Chondrocyte (in vitro differentiated cells): ENCODE measurements around the gene NSMF. TPM values are rescaled to one million over a fixed set of nuclear protein-coding genes. Genes with fewer than 3 reads are reported as not detected.

ENCODE experiments used
- DNase-seq: peaks from one replicate; pipeline ENCODE4 v3.0.0; 2021; ENCODE audit warnings: mixed read lengths, low spot score
- H3K27ac Mint-ChIP-seq: one replicate; pipeline ENCODE4 v1.8.0; 2021; ENCODE audit warnings: mild to moderate bottlenecking, moderate library complexity, mixed read lengths; ENCODE audit not compliant: unreplicated experiment
- H3K27me3 Mint-ChIP-seq: 2 replicates; pipeline ENCODE4 v1.8.0; 2021; ENCODE audit warnings: low read depth, mixed read lengths
- H3K36me3 Mint-ChIP-seq: 2 replicates; pipeline ENCODE4 v1.8.0; 2021; ENCODE audit warnings: low read depth, mixed read lengths
- H3K4me1 Mint-ChIP-seq: 2 replicates; pipeline ENCODE4 v1.8.0; 2021; ENCODE audit warnings: low read depth, mild to moderate bottlenecking, mixed read lengths
- H3K4me3 Mint-ChIP-seq: one replicate; pipeline ENCODE4 v1.8.0; 2021; ENCODE audit warnings: mild to moderate bottlenecking, moderate library complexity, mixed read lengths; ENCODE audit not compliant: unreplicated experiment
- H3K9me3 Mint-ChIP-seq: 2 replicates; pipeline ENCODE4 v1.8.0; 2021; ENCODE audit warnings: low read depth, mixed read lengths
- long read RNA-seq: library from polyadenylated mRNA; stranded (forward); transcript quantifications from one replicate; pipeline ENCODE4 v2.0.0, GENCODE V29; 2021
- total RNA-seq: library from RNA; stranded (reverse); gene quantifications from 3 replicates; pipeline ENCODE4 v1.2.1, GENCODE V29; 2021
- TF ChIP-seq, protein P1 (sequence below): fragments of 200-600 bp; sonication (generic); IDR thresholded peaks from 2 replicates; pipeline ENCODE4 v1.5.0; 2021; ENCODE audit warnings: antibody characterized with exemption, mild to moderate bottlenecking, moderate library complexity

NSMF gene, protein sequence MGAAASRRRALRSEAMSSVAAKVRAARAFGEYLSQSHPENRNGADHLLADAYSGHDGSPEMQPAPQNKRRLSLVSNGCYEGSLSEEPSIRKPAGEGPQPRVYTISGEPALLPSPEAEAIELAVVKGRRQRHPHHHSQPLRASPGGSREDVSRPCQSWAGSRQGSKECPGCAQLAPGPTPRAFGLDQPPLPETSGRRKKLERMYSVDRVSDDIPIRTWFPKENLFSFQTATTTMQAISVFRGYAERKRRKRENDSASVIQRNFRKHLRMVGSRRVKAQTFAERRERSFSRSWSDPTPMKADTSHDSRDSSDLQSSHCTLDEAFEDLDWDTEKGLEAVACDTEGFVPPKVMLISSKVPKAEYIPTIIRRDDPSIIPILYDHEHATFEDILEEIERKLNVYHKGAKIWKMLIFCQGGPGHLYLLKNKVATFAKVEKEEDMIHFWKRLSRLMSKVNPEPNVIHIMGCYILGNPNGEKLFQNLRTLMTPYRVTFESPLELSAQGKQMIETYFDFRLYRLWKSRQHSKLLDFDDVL
- total RNA-seq: 81.5 to 86.8 TPM (median 86.1 TPM) in 3 replicates
- long read RNA-seq, transcript NSMF-201 (15 exons, 2,981 nt): major isoform, 36 of 92 reads
- long read RNA-seq, transcript NSMF-205 (14 exons, 3,571 nt): minor isoform, 18 of 92 reads
- long read RNA-seq, partial matches to known transcripts: 7 of 92 reads
- long read RNA-seq, other reads (novel, unspliced or antisense): 31 of 92 reads

DNA sequence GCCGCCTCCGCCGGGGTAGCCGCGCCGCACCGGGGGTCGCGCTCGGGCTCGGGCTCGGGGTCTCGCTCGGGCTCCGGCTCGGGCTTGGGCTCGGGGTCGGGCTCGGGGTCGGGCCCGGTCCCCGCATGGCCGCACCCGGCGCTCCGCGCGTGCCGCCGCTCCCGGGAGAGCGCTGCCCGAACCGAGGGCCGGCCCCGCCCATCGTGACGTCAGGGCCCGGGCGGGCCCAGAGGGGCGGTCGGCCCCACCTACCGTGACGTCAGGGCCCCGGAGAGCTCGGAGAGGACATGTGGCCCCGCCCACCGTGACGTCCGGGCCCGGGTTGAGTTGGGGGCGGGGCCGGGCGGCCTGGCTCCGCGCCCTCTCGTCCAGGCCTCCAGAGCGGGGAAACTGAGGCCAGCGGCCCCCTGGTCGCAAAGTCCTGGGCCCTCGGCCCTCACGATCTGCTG, at the start of gene NSMF:
Gene NSMF (minus strand): TSS at position 183 of the 449 bp plus-strand sequence. CDS start 232 bp downstream, outside the sequence.
- peaks cover 36% of the 10 kb centered on the region for H3K4me1 Mint-ChIP-seq
- no peaks in the 10 kb centered on the region for H3K27me3 Mint-ChIP-seq
- H3K27ac Mint-ChIP-seq: no peak within 1 kb of the TSS
- peak within 1 kb of the TSS; percentile 59 for H3K4me3 Mint-ChIP-seq
- peak; percentile 97 for DNase-seq
- TF ChIP-seq, protein P1, sequence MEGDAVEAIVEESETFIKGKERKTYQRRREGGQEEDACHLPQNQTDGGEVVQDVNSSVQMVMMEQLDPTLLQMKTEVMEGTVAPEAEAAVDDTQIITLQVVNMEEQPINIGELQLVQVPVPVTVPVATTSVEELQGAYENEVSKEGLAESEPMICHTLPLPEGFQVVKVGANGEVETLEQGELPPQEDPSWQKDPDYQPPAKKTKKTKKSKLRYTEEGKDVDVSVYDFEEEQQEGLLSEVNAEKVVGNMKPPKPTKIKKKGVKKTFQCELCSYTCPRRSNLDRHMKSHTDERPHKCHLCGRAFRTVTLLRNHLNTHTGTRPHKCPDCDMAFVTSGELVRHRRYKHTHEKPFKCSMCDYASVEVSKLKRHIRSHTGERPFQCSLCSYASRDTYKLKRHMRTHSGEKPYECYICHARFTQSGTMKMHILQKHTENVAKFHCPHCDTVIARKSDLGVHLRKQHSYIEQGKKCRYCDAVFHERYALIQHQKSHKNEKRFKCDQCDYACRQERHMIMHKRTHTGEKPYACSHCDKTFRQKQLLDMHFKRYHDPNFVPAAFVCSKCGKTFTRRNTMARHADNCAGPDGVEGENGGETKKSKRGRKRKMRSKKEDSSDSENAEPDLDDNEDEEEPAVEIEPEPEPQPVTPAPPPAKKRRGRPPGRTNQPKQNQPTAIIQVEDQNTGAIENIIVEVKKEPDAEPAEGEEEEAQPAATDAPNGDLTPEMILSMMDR: no peak
- H3K36me3 Mint-ChIP-seq: peaks cover 3% of the 10 kb centered on the region
- H3K9me3 Mint-ChIP-seq: no peaks in the 10 kb centered on the region

DNA sequence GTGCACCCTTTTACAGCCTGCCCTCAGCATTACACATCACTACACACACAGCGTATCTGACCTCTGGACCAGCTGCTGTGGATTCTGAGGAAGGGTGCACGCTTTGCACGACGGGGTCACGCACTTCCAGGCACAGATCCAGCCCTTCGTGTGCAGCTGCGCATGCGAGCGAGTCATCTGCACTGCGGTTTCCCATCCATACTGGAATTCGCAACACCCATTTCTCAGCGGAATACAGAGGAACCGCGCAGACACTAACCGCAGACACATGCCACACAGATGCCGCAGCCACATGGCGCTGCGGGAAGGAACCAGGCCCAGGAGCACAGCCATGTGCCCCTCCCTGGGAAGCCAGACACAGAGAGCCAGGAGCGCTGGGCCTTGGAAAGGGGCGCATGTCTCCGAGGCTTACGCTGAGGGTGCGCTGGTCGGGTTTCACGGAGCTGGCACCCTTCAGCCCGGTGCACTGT, 47.6 kb upstream of the NSMF start:
- H3K4me1 Mint-ChIP-seq: peaks cover 6% of the 10 kb centered on the region
- H3K36me3 Mint-ChIP-seq: peaks cover 8% of the 10 kb centered on the region
- no peak overlapping the region for H3K4me3 Mint-ChIP-seq
- H3K27me3 Mint-ChIP-seq: no peaks in the 10 kb centered on the region
- H3K27ac Mint-ChIP-seq: no peak overlapping the region
- DNase-seq: no peak
- H3K9me3 Mint-ChIP-seq: peaks cover 8% of the 10 kb centered on the region
- TF ChIP-seq, protein P1: no peak

DNA sequence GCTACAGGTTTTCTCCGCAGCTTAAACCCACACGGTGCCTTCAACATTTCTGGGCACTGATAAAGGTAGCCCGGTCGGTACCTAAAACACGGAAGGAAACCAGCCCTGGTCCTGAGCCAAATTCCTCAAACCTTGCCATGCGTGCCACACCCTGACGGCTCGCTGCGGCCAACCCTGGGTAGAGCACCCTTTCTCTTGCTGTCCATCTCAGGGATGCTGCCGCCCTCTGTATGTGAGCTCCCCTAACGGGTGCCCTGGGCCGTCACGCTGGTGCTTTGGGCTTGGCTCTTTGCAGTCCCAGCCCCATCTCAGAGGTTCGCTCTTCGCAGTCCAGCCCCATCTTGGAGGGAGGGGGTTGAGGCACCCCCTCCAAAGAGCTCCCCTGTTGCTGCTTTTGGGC, 47.1 kb upstream of the NSMF start:
- H3K27ac Mint-ChIP-seq: no peak overlapping the region
- peaks cover 8% of the 10 kb centered on the region for H3K9me3 Mint-ChIP-seq
- peaks cover 6% of the 10 kb centered on the region for H3K4me1 Mint-ChIP-seq
- no peaks in the 10 kb centered on the region for H3K27me3 Mint-ChIP-seq
- TF ChIP-seq, protein P1: no peak
- H3K4me3 Mint-ChIP-seq: no peak overlapping the region
- H3K36me3 Mint-ChIP-seq: peaks cover 8% of the 10 kb centered on the region
- no peak for DNase-seq

DNA sequence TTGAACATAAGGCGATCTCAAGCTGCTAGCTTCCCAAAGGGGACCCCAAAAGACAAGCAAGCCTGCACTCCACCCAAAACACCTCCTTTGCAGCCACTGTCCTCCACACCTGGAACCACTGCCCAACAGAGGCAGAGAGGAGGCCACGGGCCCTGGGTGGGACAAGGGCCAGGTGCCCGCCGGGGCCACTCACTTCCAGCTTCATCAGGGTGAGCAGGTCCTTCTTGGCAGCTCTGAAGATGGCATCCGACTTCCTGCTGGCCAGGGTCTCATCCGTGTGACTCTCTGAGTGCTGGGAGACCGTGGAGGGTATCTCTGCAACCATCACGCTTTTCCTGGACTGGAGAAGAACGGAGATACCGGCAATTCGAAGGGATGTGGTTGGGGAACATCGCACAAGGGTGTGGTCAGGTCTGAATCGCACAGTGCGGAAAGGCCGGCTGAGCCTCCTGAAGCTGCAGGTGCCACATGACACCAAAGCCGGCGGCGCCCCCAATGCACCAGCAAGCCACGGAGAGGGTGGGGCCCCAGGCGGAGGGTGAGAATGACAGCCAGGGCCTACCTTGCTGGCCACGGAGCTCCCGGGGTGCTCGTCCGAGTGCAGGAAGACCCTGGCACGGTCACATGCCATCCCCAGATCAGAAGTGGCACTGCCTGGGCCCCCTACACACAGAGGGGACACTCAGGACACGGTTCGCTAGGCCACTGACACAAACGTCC, 46.4 kb upstream of the NSMF start:
- H3K9me3 Mint-ChIP-seq: peaks cover 8% of the 10 kb centered on the region
- no peaks in the 10 kb centered on the region for H3K27me3 Mint-ChIP-seq
- no peak overlapping the region for H3K27ac Mint-ChIP-seq
- no peak for DNase-seq
- no peak overlapping the region for H3K4me3 Mint-ChIP-seq
- H3K4me1 Mint-ChIP-seq: peaks cover 6% of the 10 kb centered on the region
- peaks cover 8% of the 10 kb centered on the region for H3K36me3 Mint-ChIP-seq
- TF ChIP-seq, protein P1: no peak

DNA sequence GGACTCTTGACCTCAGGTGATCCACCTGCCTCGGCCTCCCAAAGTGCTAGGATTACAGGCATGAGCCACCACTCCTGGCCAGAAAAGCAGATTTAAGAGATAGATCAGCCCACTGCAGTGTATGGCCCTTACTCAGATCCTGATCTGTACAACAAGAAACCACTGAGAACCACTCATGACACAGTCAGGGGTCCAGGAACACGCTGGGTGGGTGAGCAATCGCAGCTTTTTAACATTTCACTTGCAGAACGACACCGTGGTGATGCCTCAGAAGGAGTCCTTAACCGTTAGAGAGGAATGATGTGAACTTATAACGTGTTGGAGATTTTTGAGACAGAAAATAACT, 45.3 kb upstream of the NSMF start:
- no peaks in the 10 kb centered on the region for H3K27me3 Mint-ChIP-seq
- no peak overlapping the region for H3K27ac Mint-ChIP-seq

More for the DNA sequence above, 45.3 kb upstream of the NSMF start:
- TF ChIP-seq, protein P1: no peak
- Mint-ChIP-seq H3K9me3 (peaks cover 6% of the 10 kb centered on the region), H3K36me3 (peaks cover 6% of the 10 kb centered on the region), H3K4me1 (peaks cover 6% of the 10 kb centered on the region), H3K4me3 (no peak overlapping the region)
- DNase-seq: no peak
